ENCODE results near the gene TRMT44. TPM values are rescaled to one million over a fixed set of nuclear protein-coding genes. Genes with fewer than 3 reads are reported as not detected.

TRMT44 gene
- total and polyA plus RNA-seq, 2 of the 13 experiments (the other 11 are each of a cell fraction or from before 2014, with no cell fraction given) = 5.8 to 8.6 TPM

DNA sequence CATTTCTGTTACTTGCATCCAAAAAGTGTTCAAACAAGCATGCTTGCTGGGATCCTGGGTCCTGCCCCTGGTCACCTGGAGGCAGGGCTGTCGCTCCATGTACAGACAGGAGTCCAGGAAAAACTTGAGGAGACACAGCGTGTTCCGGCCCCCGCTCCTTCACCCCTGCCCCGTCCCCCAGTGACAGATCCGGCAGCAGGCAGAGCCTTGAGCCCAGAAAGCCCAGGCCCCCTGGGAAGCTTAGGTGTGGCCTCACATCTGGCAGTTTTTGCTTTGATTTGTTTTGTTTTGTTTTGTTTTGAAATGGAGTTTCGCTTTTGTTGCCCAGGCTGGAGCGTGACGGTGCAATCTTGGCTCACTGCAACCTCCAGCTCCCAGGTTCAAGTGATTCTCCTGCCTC, 67.0 kb downstream of the TRMT44 start:
- DNase-seq (ENCODE audit: low spot score) (no peak), FAIRE-seq (no peak), ATAC-seq (no peak)
- Histone ChIP-seq H3K36me3 (replicated peaks in 1 of 2; ENCODE audit: control insufficient read depth in 1 of 2, insufficient read depth in 2 of 2, low read length in 2 of 2) (no peaks in the 10 kb centered on the region), H3K4me2 (ENCODE audit: low read depth, low read length) (no peak overlapping the region), H3K9ac (ENCODE audit: insufficient read depth, low read depth, low read length) (no peak overlapping the region), H3K9me3 (ENCODE audit: low read length) (no peaks in the 10 kb centered on the region), H2AFZ (ENCODE audit: low read length) (no peak overlapping the region), H3K27me3 (ENCODE audit: control insufficient read depth in 1 of 2, insufficient read depth in 2 of 2, low read length in 2 of 2) (peaks cover 11 to 55% of the 10 kb centered on the region in 2 experiments; a peak in 4 of 5 replicates), H3K4me3 (replicated peaks in 1 of 3; ENCODE audit: insufficient read depth in 1 of 3, low read depth in 2 of 3, low read length in 3 of 3) (no peak overlapping the region), H3K27ac (ENCODE audit: extremely low read length, insufficient read depth, low read length) (no peak overlapping the region), H3K79me2 (ENCODE audit: insufficient read depth, low read length) (no peaks in the 10 kb centered on the region), H4K20me1 (ENCODE audit: insufficient read depth, low read length) (no peaks in the 10 kb centered on the region), H3K4me1 (ENCODE audit: insufficient read depth, low read length) (no peaks in the 10 kb centered on the region)
- intact Hi-C loops (cut with micrococcal nuclease; ENCODE audit: unreplicated experiment) (no loop called here), in situ Hi-C loops (cut with HindIII; ENCODE audit: extremely low pct_ligation_motif_present, low pct_unique_long_range_greater_than_20kb) (no loop called here)
- TF ChIP-seq, protein P1, sequence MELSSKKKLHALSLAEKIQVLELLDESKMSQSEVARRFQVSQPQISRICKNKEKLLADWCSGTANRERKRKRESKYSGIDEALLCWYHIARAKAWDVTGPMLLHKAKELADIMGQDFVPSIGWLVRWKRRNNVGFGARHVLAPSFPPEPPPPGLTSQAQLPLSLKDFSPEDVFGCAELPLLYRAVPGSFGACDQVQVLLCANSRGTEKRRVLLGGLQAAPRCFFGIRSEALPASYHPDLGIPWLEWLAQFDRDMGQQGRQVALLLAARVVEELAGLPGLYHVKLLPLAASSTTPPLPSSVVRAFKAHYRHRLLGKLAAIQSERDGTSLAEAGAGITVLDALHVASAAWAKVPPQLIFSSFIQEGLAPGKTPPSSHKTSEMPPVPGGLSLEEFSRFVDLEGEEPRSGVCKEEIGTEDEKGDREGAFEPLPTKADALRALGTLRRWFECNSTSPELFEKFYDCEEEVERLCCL (CRISPR knock-in tag; IDR thresholded peaks at IDR 0.05; ENCODE audit: borderline replicate concordance) = no peak
- TF ChIP-seq, protein P2, sequence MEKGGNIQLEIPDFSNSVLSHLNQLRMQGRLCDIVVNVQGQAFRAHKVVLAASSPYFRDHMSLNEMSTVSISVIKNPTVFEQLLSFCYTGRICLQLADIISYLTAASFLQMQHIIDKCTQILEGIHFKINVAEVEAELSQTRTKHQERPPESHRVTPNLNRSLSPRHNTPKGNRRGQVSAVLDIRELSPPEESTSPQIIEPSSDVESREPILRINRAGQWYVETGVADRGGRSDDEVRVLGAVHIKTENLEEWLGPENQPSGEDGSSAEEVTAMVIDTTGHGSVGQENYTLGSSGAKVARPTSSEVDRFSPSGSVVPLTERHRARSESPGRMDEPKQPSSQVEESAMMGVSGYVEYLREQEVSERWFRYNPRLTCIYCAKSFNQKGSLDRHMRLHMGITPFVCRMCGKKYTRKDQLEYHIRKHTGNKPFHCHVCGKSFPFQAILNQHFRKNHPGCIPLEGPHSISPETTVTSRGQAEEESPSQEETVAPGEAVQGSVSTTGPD (CRISPR knock-in tag; IDR thresholded peaks at IDR 0.05) = no peak
- no peak for TF ChIP-seq RORA (CRISPR knock-in tag; IDR thresholded peaks at IDR 0.05)
- TF ChIP-seq U2AF1 (optimal IDR thresholded peaks at IDR 0.05; ENCODE audit: low read depth, low read length) = no peak
- no peak for TF ChIP-seq ATF5 (CRISPR knock-in tag; IDR thresholded peaks at IDR 0.05; ENCODE audit: low read depth)
- no peak for TF ChIP-seq ZNF460 (CRISPR knock-in tag; IDR thresholded peaks at IDR 0.05; ENCODE audit: borderline replicate concordance)
- no peak for TF ChIP-seq ZNF12 (CRISPR knock-in tag; IDR thresholded peaks at IDR 0.05)
- no peak for TF ChIP-seq MAFG (CRISPR knock-in tag; IDR thresholded peaks at IDR 0.05)
- no peak for TF ChIP-seq HNF4G (IDR thresholded peaks at IDR 0.05; ENCODE audit: borderline replicate concordance, low read depth, low read length)
- no peak for TF ChIP-seq HNF4G (CRISPR knock-in tag; IDR thresholded peaks at IDR 0.05; ENCODE audit: borderline replicate concordance, low read depth)
- TF ChIP-seq BRD4 (CRISPR knock-in tag; IDR thresholded peaks at IDR 0.05) = no peak
- no peak for TF ChIP-seq KLF16 (CRISPR knock-in tag; IDR thresholded peaks at IDR 0.05)
- no peak for TF ChIP-seq MTF1 (CRISPR knock-in tag; IDR thresholded peaks at IDR 0.05)
- TF ChIP-seq GABPB1 (CRISPR knock-in tag; IDR thresholded peaks at IDR 0.05) = no peak
- WGBS (ENCODE audit: low lambda C conversion rate) = 46% methylated on average over 9 of the region's 9 CpGs
- ChIA-PET CTCF (ENCODE audit: low intra/inter-chr PET ratio, low total read pairs) (no interaction called here), POLR2A (no interaction called here)
- no TSS peak for BruUV-seq (replicated peaks)
